K562 (cell line): ENCODE measurements around the gene C1orf174. TPM values are rescaled to one million over a fixed set of nuclear protein-coding genes. Genes with fewer than 3 reads are reported as not detected.

Experiments used
- ATAC-seq: fragments of 200-7000 bp; cut with Tn5 transposase; 3 replicates; pipeline ENCODE4 v1.9.1; 2020; ENCODE audit warnings: moderate library complexity
- BruUV-seq: library from RNA; stranded (reverse); fragments of 400-500 nt; replicated peaks from 2 replicates; lab custom pipeline; 2021; lab: Mats Ljungman, UMichigan
- CTCF ChIA-PET: fragments of 300-600 bp; formaldehyde crosslinking; extraction: SDS; loops from one replicate; lab custom pipeline; 2021; ENCODE audit warnings: low intra/inter-chr PET ratio; lab: Yijun Ruan, JAX
- POLR2A ChIA-PET: fragments of 300-600, 350-650 bp; sonication (Branson Sonifier 250); formaldehyde crosslinking; extraction: SDS; loops from one replicate; lab custom pipeline; 2021; ENCODE audit warnings: antibody characterized with exemption, inconsistent platforms; lab: Yijun Ruan, JAX
- DNase-seq, 4 experiments: peaks; one replicate each; pipeline versions ENCODE4 v3.0.0 to v3.0.0-alpha.2; 2011 to 2018; ENCODE audit warnings: low spot score in 3 of 4, mixed read lengths in 3 of 4; ENCODE audit errors: extremely low read depth in 1 of 4
- FAIRE-seq: peaks from 2 replicates; lab custom pipeline; 2011; peaks lifted over from hg19 to GRCh38; lab: Jason Lieb, UNC
- H2AFZ ChIP-seq: 2 replicates; pipeline ENCODE4 v1.6.0; 2011; ENCODE audit warnings: low read depth, low read length, control low read depth, inconsistent platforms
- H3K27ac ChIP-seq: fragments of 200-600 bp; 3 replicates; pipeline ENCODE4 v1.8.0; 2011; ENCODE audit warnings: low read depth, mild to moderate bottlenecking, control low read depth, inconsistent platforms, low read length, moderate library complexity, mixed read lengths; ENCODE audit errors: extremely low read depth
- H3K27me3 ChIP-seq, 2 experiments: fragments of 300-600 bp in 1 of 2; 2 replicates in 1 of 2; 3 replicates in 1 of 2; pipeline versions ENCODE4 v1.6.0 to v1.8.0; 2011; ENCODE audit warnings: inconsistent platforms in 2 of 2, low read length in 2 of 2, mild to moderate bottlenecking in 1 of 2, mixed read lengths in 1 of 2, moderate library complexity in 1 of 2; ENCODE audit not compliant: control insufficient read depth in 2 of 2, insufficient read depth in 2 of 2
- H3K36me3 ChIP-seq: fragments of 300-600 bp; 3 replicates; pipeline ENCODE4 v1.8.0; 2011; ENCODE audit warnings: mild to moderate bottlenecking, low read length, inconsistent platforms; ENCODE audit not compliant: control insufficient read depth, insufficient read depth
- H3K4me1 ChIP-seq, 2 experiments: fragments of 200-600 bp in 1 of 2; replicated peaks in 1 of 2; 2 replicates in 1 of 2; 3 replicates in 1 of 2; pipeline versions ENCODE4 v1.5.1 to v1.8.0; 2011; ENCODE audit warnings: inconsistent platforms in 2 of 2, low read length in 2 of 2, mild to moderate bottlenecking in 1 of 2, mixed read lengths in 1 of 2, moderate library complexity in 1 of 2; ENCODE audit not compliant: control insufficient read depth in 2 of 2, insufficient read depth in 2 of 2
- H3K4me2 ChIP-seq: 2 replicates; pipeline ENCODE4 v1.6.1; 2011; ENCODE audit warnings: low read length, control low read depth, inconsistent platforms, mixed read lengths; ENCODE audit not compliant: insufficient read depth
- H3K4me3 ChIP-seq: fragments of 200-600 bp; sonication (generic), shearing (Covaris generic); 2 replicates; pipeline ENCODE4 v1.5.1; 2016; ENCODE audit warnings: control low read depth, inconsistent platforms
- H3K79me2 ChIP-seq: fragments of 200-600 bp; 3 replicates; pipeline ENCODE4 v1.8.0; 2011; ENCODE audit warnings: low read length, inconsistent platforms; ENCODE audit not compliant: control insufficient read depth, insufficient read depth
- H3K9ac ChIP-seq, 2 experiments: 2 replicates each; pipeline versions ENCODE4 v1.6.0 to v1.6.1; 2011; ENCODE audit warnings: low read depth in 2 of 2, low read length in 2 of 2, control low read depth in 1 of 2, inconsistent platforms in 1 of 2, mild to moderate bottlenecking in 1 of 2, mixed read lengths in 1 of 2; ENCODE audit not compliant: insufficient read depth in 1 of 2
- H3K9me1 ChIP-seq: one replicate; pipeline ENCODE4 v1.6.0; 2011; ENCODE audit warnings: inconsistent platforms, mild to moderate bottlenecking, low read length, moderate library complexity; ENCODE audit not compliant: control insufficient read depth, insufficient read depth
- H3K9me3 ChIP-seq: replicated peaks from 2 replicates; pipeline ENCODE4 v1.5.1; 2011; ENCODE audit warnings: low read depth, low read length, inconsistent platforms; ENCODE audit not compliant: control insufficient read depth, insufficient read depth
- H4K20me1 ChIP-seq: replicated peaks from 2 replicates; pipeline ENCODE4 v1.6.1; 2011; ENCODE audit warnings: low read length, inconsistent platforms, mixed read lengths; ENCODE audit not compliant: control insufficient read depth, insufficient read depth
- CTBP1 ChIP-seq: fragments of 450-650 bp; IDR thresholded peaks from 2 replicates; pipeline ENCODE4 v1.6.1; 2016; ENCODE audit warnings: borderline replicate concordance
- EGR1 ChIP-seq: fragments of 450-650 bp; conservative IDR thresholded peaks from 2 replicates; pipeline ENCODE4 v1.6.1; 2017; ENCODE audit warnings: mild to moderate bottlenecking
- HOXB6 ChIP-seq: fragments of 250-450 bp; sonication (Bioruptor Pico); IDR thresholded peaks from 2 replicates; pipeline ENCODE4 v1.5.1; 2022; ENCODE audit warnings: mild to moderate bottlenecking, borderline replicate concordance
- SMAD3 ChIP-seq: fragments of 450-650 bp; formaldehyde crosslinking; conservative IDR thresholded peaks from 2 replicates; pipeline ENCODE4 v1.4.0; 2020; ENCODE audit warnings: mild to moderate bottlenecking
- SRSF3 ChIP-seq: fragments of 200-400 bp; formaldehyde crosslinking; IDR thresholded peaks from 2 replicates; pipeline ENCODE4 v1.6.1; 2016; ENCODE audit warnings: mild to moderate bottlenecking, low read length, moderate library complexity; ENCODE audit not compliant: insufficient read depth
- TARDBP ChIP-seq: fragments of 450-650 bp; IDR thresholded peaks from 2 replicates; pipeline ENCODE4 v1.6.1; 2016
- TGIF2 ChIP-seq: sonication (generic); formaldehyde crosslinking; IDR thresholded peaks from 2 replicates; pipeline ENCODE4 v1.8.1; 2022; ENCODE audit warnings: mild to moderate bottlenecking, missing genetic modification reagents, moderate library complexity
- THRAP3 ChIP-seq: fragments of 450-650 bp; IDR thresholded peaks from 2 replicates; pipeline ENCODE4 v1.6.1; 2016; ENCODE audit warnings: mild to moderate bottlenecking, inconsistent platforms, borderline replicate concordance
- ZBTB17 ChIP-seq: fragments of 450-650 bp; formaldehyde crosslinking; IDR thresholded peaks from 2 replicates; pipeline ENCODE4 v1.4.0; 2020; ENCODE audit warnings: mild to moderate bottlenecking
- ZSCAN32 ChIP-seq: fragments of 450-650 bp; formaldehyde crosslinking; IDR thresholded peaks from 2 replicates; pipeline ENCODE4 v1.4.0; 2020; ENCODE audit warnings: mild to moderate bottlenecking, moderate library complexity
- WGBS: fragments of 100-300 bp; shearing (Covaris generic); methylation state at CpG from one replicate; pipeline ENCODE4 v1.1.6; 2016; ENCODE audit warnings: low coverage, mixed read lengths; ENCODE audit not compliant: insufficient coverage; ENCODE audit errors: missing lambda C conversion rate; 5-methylcytosine and 5-hydroxymethylcytosine counted together
- in situ Hi-C: fragments of 300-500 bp; cut with MboI; formaldehyde crosslinking; loops from 4 replicates; pipeline ENCODE4 v1.15.0; 2018; ENCODE audit warnings: inconsistent platforms, mixed read lengths
- intact Hi-C: fragments of 100-400 bp; cut with micrococcal nuclease; formaldehyde crosslinking; loops from 2 replicates; pipeline ENCODE4 v1.14.2; 2022
- polyA plus RNA-seq, 8 experiments: library from polyadenylated mRNA; depleted of rRNA in 4 of 8; stranded (reverse) in 5 of 8; unstranded in 3 of 8; fragments of >200 nt; fragmentation: Nextera tagmentation in 2 of 8; fragmentation: Illumina TruSeq in 1 of 8; extraction: Ambion mirVana in 2 of 8; extraction: Trizol in 1 of 8; gene quantifications; 2 replicates each; pipeline versions ENCODE4 v1.2.1 to v1.2.3, GENCODE V29; 2011 to 2014; ENCODE audit warnings: inconsistent platforms in 1 of 8, missing spikeins in 1 of 8
- total RNA-seq, 7 experiments: library from RNA; depleted of rRNA in 6 of 7; stranded (reverse); fragments of >200 nt in 6 of 7; fragmentation: Illumina TruSeq in 2 of 7; extraction: Trizol in 2 of 7; gene quantifications; 2 replicates each; pipeline versions ENCODE4 v1.2.1 to v1.2.3, GENCODE V29; 2011 to 2021; ENCODE audit warnings: low replicate concordance in 1 of 7
- TF ChIP-seq, protein P1 (sequence below): fragments of 150-350 bp; IDR thresholded peaks from 2 replicates; pipeline ENCODE4 v1.6.1; 2014; ENCODE audit warnings: low read depth, mild to moderate bottlenecking, low read length, borderline replicate concordance

C1orf174 gene
- total and polyA plus RNA-seq, 9 of the 15 experiments (the other 6 are each of a cell fraction or from before 2014, with no cell fraction given): 38.5 to 64.9 (median 45.4) TPM

DNA sequence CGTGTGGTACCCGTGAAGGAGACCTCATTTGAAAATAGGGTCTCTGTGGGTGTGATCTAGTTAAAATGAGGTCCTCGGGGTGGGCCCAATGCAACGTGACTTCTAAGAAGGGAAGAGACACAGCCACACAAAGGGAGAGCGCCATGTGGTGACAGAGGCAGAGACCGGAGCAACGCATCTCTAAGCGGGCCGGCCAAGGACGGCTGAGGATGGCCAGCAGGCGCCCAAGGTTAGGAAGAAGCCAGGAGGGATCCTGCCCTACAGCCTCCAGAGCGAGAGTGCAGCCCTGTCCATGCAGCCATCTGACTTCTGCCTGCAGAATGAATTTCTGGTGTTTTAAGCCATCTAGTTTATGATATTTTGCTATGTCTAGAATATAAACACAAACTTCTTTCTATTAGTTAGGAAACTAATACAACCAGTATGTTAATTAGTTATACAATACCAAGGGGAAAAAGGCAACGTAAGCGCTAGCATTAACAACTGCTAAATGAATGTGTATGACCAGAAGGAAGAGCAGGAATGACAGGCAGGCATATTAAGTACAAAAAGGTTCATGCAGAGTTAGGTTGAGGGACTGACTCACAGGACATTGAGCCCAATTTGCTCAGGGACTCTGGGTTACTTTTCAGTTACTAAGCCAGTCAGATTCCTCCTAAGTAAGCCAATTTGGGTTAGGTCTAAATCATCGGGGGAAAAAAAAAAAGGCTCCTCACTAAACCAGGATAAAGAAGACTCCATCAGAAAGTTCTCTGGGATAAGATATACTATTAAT is 47.2 kb downstream of the C1orf174 start:
- Histone ChIP-seq H3K4me1 (peaks cover under 1 to 20% of the 10 kb centered on the region in 2 experiments; a peak in 3 of 5 replicates), H3K27me3 (no peaks in the 10 kb centered on the region), H3K9me1 (no peaks in the 10 kb centered on the region), H2AFZ (no peak overlapping the region), H3K27ac (no peak overlapping the region), H4K20me1 (peaks cover 4% of the 10 kb centered on the region; the same call in 1 of the 2 replicates), H3K9me3 (no peaks in the 10 kb centered on the region), H3K36me3 (peaks cover 22% of the 10 kb centered on the region; the same call in 2 of the 3 replicates), H3K4me2 (no peak overlapping the region), H3K4me3 (no peak overlapping the region), H3K79me2 (peaks cover 33% of the 10 kb centered on the region), H3K9ac (no peak overlapping the region)
- BruUV-seq: no TSS peak
- ATAC-seq (no peak), DNase-seq (no peak), FAIRE-seq (no peak)
- intact Hi-C loops: no loop called here
- TF ChIP-seq ZBTB17 (CRISPR knock-in tag) (no peak), EGR1 (no peak), THRAP3 (no peak)
- POLR2A ChIA-PET: interaction anchor here (1.2 kb wide), 1 partner anchor 17 kb away, joined by 4 read pairs; no protein-coding TSS in a partner anchor
- in situ Hi-C loops: no loop called here
- CTCF ChIA-PET: no interaction called here
- WGBS: 73% methylated on average over 15 of the region's 15 CpGs

DNA sequence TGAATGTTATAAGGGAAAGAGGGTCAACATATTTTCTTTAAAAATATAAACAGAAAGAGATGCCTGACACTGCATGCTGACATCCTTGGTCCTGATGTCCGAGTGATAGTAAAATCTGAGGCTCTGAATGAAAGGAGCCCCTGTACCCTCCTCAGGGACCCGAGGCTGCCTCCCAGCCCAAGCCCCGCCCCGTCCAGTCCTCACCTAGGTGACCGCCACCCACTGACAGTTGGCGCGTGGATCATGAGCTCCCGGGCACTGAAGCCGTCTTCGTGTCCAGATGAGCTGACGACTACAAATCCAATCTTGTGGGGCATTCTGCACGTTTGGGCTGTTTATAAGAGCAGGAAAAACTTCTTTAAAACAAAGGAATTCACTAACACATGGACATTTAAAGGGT is 48.0 kb downstream of the C1orf174 start:
- POLR2A ChIA-PET: interaction anchor here (1.2 kb wide), 1 partner anchor 18 kb away, joined by 4 read pairs; no protein-coding TSS in a partner anchor
- in situ Hi-C loops: no loop called here
- 70% methylated on average over 12 of the region's 12 CpGs for WGBS
- TF ChIP-seq TARDBP (no peak), ZSCAN32 (CRISPR knock-in tag) (no peak), SMAD3 (CRISPR knock-in tag) (no peak), CTBP1 (no peak), HOXB6 (CRISPR knock-in tag) (no peak), SRSF3 (no peak), TGIF2 (no peak)
- TF ChIP-seq, protein P1, sequence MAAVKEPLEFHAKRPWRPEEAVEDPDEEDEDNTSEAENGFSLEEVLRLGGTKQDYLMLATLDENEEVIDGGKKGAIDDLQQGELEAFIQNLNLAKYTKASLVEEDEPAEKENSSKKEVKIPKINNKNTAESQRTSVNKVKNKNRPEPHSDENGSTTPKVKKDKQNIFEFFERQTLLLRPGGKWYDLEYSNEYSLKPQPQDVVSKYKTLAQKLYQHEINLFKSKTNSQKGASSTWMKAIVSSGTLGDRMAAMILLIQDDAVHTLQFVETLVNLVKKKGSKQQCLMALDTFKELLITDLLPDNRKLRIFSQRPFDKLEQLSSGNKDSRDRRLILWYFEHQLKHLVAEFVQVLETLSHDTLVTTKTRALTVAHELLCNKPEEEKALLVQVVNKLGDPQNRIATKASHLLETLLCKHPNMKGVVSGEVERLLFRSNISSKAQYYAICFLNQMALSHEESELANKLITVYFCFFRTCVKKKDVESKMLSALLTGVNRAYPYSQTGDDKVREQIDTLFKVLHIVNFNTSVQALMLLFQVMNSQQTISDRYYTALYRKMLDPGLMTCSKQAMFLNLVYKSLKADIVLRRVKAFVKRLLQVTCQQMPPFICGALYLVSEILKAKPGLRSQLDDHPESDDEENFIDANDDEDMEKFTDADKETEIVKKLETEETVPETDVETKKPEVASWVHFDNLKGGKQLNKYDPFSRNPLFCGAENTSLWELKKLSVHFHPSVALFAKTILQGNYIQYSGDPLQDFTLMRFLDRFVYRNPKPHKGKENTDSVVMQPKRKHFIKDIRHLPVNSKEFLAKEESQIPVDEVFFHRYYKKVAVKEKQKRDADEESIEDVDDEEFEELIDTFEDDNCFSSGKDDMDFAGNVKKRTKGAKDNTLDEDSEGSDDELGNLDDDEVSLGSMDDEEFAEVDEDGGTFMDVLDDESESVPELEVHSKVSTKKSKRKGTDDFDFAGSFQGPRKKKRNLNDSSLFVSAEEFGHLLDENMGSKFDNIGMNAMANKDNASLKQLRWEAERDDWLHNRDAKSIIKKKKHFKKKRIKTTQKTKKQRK: no peak

More for the DNA sequence above, 48.0 kb downstream of the C1orf174 start:
- Histone ChIP-seq H3K27me3 (no peaks in the 10 kb centered on the region), H3K4me2 (no peak overlapping the region), H3K36me3 (peaks cover 27% of the 10 kb centered on the region; the same call in 2 of the 3 replicates), H3K9ac (no peak overlapping the region), H3K9me1 (no peaks in the 10 kb centered on the region), H3K9me3 (no peaks in the 10 kb centered on the region), H2AFZ (no peak overlapping the region), H3K4me1 (peaks cover 0 to 14% of the 10 kb centered on the region in 2 experiments; a peak in 3 of 5 replicates), H3K79me2 (peaks cover 26% of the 10 kb centered on the region), H3K27ac (no peak overlapping the region), H3K4me3 (no peak overlapping the region), H4K20me1 (peaks cover 4% of the 10 kb centered on the region; the same call in 1 of the 2 replicates)
- no peak for FAIRE-seq
- no peak for DNase-seq
- CTCF ChIA-PET: no interaction called here
- ATAC-seq: no peak
- BruUV-seq: no TSS peak
- intact Hi-C loops: no loop called here
